ES-I3 (cell line): ENCODE results near the gene TTC17.
"Not testable (repeated sequence)": the region's sequence is repeated elsewhere in the genome, so short reads cannot be mapped to it uniquely, and the experiment has no call there.

ENCODE experiments used
- H3K36me3 ChIP-seq: 2 replicates; pipeline ENCODE4 v1.6.1; 2013; ENCODE audit warnings: mild to moderate bottlenecking, low read length, control low read depth, moderate library complexity; ENCODE audit not compliant: insufficient read depth
- H3K4me1 ChIP-seq: 2 replicates; pipeline ENCODE4 v1.6.1; 2013; ENCODE audit warnings: mild to moderate bottlenecking, control low read depth, low read length; ENCODE audit not compliant: insufficient read depth
- H3K9ac ChIP-seq: 2 replicates; pipeline ENCODE4 v1.6.1; 2013; ENCODE audit warnings: low read depth, mild to moderate bottlenecking, low read length, moderate library complexity
- H3K9me3 ChIP-seq: 2 replicates; pipeline ENCODE4 v1.6.1; 2013; ENCODE audit warnings: mild to moderate bottlenecking, low read length, moderate library complexity; ENCODE audit not compliant: control insufficient read depth, insufficient read depth

The TTC17 gene

DNA sequence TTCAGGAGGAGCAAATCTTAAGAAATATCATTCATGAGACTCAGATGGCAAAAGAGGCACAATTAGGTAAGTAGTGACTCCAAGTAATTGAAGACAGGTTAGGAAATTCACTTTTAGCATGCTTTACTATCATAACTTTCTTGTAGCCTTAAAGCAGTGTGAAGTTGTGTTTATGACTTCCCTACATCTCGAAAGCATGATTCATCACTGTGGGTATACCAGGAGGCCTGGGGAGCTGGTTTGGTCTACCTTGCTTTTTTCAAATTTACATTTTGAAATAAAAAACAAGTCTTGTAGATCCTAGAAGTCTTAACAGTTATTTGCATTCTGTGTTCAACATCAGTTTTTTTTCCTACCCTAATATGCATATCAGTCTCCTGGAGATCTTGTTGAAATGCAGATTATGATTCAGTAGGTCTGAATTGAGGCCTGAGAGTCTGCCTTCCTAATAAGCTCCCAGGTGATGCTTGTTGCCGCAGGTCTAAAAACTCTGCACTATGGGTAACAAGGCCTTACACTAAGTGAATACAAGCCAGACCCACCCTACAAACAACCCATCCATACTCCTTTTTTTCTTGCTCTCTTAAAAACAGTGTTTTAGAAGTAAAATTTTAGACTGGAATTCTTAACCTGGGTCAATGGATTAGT lies 41.4 kb downstream of the TTC17 start:
- Histone ChIP-seq H3K36me3 (peaks cover 3% of the 10 kb centered on the region), H3K9ac (no peak overlapping the region), H3K4me1 (no peaks in the 10 kb centered on the region), H3K9me3 (no peaks in the 10 kb centered on the region)

DNA sequence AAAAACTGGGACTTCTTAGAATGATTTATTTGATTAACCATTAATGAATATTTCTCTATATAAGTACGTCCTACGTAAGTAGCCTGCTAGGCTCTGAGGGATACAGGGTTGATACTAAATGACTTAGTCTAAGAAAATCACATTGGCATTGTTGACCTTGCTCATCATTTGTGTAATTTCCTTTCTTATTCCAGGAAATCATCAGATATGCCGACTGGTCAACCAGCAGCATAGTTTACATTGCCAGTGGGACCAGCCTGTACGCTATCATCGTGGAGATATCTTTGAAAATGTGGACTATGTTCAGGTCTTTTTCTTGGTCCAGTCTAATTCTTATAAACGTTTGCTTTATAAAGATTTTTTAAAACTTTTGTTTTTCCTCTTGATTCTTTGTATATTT lies 42.5 kb downstream of the TTC17 start:
- no peaks in the 10 kb centered on the region for H3K9me3 ChIP-seq
- no peak overlapping the region for H3K9ac ChIP-seq
- H3K36me3 ChIP-seq, result peaks cover 9% of the 10 kb centered on the region
- no peaks in the 10 kb centered on the region for H3K4me1 ChIP-seq

DNA sequence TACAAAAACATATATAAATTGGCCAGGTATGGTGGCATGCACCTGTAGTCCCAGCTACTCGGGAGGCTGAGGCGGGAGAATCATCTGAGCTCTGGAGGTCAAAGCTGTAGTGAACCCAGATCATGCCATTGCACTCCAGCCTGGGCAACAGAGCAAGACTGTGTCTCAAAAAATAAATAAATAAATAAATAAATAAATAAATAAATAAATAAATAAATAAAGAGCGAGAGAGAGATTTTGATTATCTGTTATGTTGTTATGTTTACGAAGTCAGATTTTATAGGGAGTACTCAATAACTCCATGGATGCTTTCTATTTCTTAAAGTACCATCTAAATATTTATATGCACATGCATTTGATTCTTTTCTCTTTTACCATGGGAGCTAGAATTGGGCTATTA lies 43.1 kb downstream of the TTC17 start:
- H3K9ac ChIP-seq, H3K36me3 ChIP-seq, H3K9me3 ChIP-seq, H3K4me1 ChIP-seq: not testable (repeated sequence)

DNA sequence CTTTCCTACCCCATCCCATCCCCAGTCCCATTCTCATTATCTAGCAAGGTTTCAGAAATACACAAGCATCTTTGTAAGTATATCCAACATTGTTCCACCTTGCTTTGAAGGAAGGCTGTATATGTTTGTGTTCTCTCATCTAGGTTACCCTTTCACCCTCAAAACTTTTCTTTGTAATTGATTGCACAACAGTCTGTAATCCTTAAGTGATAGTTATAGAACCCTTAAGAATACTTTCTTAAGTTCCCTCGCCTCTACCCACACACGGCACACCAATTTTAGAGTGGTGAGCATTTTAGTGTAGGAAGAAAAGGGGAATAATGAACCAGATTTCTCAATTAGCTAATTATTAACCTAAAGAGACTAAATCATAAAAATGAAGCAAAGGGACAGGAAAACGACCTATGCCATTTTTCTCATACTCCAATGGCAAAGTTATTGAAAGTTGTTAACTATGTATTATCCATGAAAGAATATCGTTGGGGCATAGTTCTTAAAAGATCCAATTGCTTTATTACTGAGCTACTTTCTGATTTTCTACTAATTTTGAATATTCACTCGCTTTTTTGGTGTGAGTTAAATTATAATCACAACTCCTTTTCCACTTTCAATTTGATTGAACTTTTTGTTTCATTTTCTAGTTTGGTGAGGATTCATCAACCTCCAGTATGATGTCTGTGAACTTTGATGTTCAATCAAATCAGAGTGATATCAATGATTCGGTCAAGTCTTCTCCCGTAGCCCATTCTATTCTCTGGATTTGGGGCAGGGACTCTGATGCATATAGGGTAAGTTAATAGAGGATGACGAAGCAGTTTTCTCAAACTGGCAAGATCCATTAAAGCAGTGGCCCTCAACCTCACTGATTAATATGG lies 44.9 kb downstream of the TTC17 start:
- H3K4me1 ChIP-seq, result no peaks in the 10 kb centered on the region
- peaks cover 9% of the 10 kb centered on the region for H3K36me3 ChIP-seq
- no peaks in the 10 kb centered on the region for H3K9me3 ChIP-seq
- no peak overlapping the region for H3K9ac ChIP-seq

DNA sequence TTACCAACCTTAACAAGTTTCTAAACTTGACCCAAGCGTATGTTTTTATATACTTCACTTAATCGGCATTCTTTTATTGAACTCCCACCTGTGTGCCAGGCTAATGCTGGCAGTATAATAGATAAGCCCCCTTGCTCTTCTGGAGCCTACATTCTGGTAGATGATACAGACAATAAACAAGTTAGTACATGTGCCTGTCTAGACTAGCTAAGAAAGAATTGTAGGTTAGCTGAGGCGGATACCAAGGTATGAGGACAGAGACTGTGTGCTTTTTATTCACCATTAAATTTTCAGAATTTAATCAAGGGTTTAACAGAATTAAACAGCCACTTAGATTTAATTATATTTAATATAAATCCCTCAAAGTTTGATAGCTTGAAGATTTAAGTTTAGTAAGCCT lies 45.7 kb downstream of the TTC17 start:
- Histone ChIP-seq H3K9ac (no peak overlapping the region), H3K4me1 (no peaks in the 10 kb centered on the region), H3K9me3 (no peaks in the 10 kb centered on the region), H3K36me3 (peaks cover 9% of the 10 kb centered on the region)

DNA sequence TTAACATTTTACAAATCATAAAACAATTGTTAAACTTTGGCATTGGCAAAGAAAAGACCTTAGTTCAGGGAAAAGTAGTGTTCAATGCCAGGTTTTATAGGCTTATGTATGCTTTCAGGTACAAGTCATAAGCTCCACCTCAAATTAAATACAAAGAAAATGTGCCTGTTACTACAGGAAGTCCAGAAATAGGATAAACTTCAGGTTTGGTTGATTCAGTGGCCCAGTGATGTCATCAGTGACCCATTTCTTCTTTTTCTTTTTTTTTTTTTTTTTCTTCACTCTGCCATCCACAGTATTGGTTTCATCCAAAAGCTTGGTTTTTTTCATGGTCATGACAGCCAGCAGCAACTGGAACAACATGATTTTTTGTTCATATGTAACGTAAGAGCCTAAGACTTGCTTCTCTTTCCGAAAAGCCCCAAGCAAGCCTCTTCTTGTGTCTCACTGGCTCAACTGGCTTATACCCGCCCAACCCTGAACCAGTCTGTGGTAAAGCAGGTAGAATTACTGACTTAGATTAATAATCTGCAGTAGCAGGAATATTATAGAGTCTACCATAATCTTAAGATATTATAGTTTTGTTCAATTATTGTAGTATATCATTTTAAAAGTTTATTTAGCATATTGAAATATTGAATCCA lies 46.2 kb downstream of the TTC17 start:
- H3K36me3 ChIP-seq, result peaks cover 11% of the 10 kb centered on the region
- no peaks in the 10 kb centered on the region for H3K9me3 ChIP-seq
- H3K9ac ChIP-seq, result no peak overlapping the region
- no peaks in the 10 kb centered on the region for H3K4me1 ChIP-seq

DNA sequence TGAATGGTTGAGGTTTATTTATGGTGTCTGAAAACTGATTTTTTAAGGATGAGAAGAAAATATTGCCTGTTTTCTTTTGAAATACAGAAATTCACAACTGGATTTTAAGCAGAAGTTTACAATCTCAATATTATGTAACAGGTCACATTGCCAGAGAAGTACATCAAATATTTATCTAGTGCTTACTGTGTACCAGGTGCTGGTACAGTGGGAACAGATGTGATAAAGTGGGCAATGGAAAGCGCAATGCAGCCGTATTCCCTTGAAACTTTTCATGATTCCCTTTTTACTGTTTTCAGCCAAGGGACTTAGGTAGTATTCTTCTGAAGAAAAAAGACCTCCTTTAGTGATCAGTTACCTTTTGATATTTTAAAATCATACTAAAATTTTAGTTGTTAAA lies 49.6 kb downstream of the TTC17 start:
- H3K9me3 ChIP-seq, result no peaks in the 10 kb centered on the region
- H3K9ac ChIP-seq, result no peak overlapping the region
- H3K4me1 ChIP-seq, result no peaks in the 10 kb centered on the region
- peaks cover 15% of the 10 kb centered on the region for H3K36me3 ChIP-seq

DNA sequence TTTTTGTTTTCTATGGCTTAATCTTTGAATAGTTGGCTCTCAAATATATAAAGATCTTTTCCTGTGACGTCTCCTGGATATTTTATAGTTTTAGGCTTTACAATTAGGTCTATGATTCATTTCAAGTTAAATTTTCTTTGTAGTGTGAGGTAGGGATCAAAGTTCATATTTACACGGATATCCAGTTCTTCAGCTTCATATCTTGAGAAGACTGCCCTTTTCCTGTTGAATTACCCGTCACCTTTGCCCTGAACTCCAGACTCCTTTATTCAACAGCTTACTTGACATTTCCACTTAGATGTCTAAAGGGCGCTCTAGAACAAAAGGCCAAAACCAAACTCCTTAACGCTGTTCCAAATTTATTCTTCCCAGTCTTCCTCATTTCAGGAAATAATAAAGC lies 51.7 kb downstream of the TTC17 start:
- no peaks in the 10 kb centered on the region for H3K4me1 ChIP-seq

DNA sequence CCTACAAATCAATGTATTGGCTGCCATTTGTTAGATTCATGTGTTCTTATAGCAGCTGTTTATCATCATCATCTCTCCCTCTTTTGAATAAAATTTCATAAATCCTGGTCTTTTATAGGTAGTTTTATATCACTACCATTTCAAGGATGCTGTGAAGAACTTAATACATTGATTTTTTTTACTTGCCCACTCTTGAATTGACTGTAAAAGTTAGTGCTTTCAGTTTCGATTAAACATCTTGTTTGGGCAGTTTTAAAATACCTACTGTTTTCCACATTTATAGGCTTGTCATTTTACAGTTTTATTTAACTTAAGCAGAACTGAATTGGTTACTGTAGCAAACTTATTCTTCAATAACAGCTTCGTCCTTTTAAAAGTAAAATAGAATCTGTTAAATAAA lies 59.5 kb downstream of the TTC17 start:
- Histone ChIP-seq H3K9me3 (no peaks in the 10 kb centered on the region), H3K4me1 (no peaks in the 10 kb centered on the region), H3K36me3 (no peaks in the 10 kb centered on the region), H3K9ac (no peak overlapping the region)

More for the DNA sequence above, 51.7 kb downstream of the TTC17 start:
- Histone ChIP-seq H3K36me3 (peaks cover 14% of the 10 kb centered on the region), H3K9me3 (no peaks in the 10 kb centered on the region), H3K9ac (no peak overlapping the region)

DNA sequence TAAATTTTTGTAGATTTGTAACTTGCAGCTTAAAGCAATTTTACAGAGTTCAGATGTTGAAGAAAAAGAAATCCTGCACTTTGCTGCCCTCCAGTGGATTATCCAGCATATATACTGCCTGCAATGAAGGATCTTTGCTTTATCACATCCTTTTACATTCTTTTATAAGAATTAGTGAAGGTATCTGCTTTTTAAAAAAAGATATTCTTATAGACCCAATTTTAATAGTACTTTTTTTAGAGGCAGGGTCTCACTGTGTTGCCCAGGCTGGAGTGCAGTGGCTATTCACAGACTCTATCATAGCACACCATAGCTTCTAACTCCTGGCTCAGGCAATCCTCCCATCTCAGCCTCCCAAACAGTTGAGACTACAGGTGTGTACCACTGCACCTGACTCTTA lies 60.7 kb downstream of the TTC17 start:
- H3K36me3 ChIP-seq, result no peaks in the 10 kb centered on the region
- H3K9me3 ChIP-seq, result no peaks in the 10 kb centered on the region

DNA sequence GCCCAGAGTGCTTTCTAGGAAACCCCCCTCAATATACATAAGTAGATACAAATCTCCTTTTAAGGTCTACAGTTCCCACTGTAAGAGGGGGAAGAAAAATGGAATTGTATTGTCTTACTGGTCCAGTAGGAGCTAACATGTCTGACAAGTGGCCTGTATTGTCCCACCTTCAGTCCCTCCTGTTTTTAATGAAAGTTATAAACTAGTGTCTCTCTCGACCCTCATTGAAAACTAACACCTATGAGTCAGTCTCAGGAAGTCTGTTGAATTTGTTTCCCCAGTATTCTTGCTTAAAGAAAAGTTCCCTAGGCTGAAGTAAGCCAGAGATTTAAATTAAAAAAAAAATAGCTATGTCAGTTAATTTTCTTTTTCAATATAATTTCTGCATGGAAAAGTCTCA lies 69.3 kb downstream of the TTC17 start:
- Histone ChIP-seq H3K9ac (no peak overlapping the region), H3K36me3 (no peaks in the 10 kb centered on the region; the same call in 1 of the 2 replicates), H3K9me3 (no peaks in the 10 kb centered on the region), H3K4me1 (no peaks in the 10 kb centered on the region)

More for the DNA sequence above, 60.7 kb downstream of the TTC17 start:
- no peaks in the 10 kb centered on the region for H3K4me1 ChIP-seq
- H3K9ac ChIP-seq, result no peak overlapping the region

DNA sequence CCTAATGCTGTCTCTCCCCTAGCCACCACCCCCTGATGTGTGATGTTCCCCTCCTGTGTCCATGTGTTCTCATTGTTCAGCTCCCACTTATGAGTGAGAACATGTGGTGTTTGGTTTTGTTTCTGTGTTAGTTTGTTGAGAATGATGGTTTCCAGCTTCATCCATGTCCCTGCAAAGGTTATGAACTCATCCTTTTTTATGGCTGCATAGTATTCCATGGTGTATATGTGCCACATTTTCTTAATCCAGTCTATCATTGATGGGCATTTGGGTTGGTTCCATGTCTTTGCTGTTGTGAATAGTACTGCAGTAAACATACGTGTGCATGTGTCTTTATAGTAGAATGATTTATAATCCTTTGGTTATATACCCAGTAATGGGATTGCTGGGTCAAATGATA lies 72.2 kb downstream of the TTC17 start:
- not testable (repeated sequence) for H3K36me3 ChIP-seq, H3K9ac ChIP-seq, H3K4me1 ChIP-seq, H3K9me3 ChIP-seq

DNA sequence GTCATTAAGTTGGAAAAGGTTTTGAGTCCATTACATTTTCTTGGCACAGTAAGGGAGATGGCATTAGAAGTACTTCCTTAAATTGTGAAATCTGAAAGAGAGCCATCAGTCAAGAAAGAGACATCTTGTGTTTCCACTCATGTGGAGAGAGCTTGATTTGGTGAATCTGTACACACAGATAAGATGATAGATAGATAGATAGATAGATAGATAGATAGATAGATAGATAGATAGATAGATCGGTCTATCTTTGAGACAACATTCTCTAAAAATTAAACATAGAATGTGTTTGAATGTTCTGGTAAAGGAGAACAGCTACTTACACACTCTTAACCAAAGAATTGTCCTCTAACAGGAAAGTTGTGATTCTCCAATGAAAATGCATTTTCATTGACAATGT lies 76.2 kb downstream of the TTC17 start:
- H3K9me3 ChIP-seq, result no peaks in the 10 kb centered on the region
- H3K36me3 ChIP-seq, result peaks cover 7% of the 10 kb centered on the region; the same call in 1 of the 2 replicates
- no peaks in the 10 kb centered on the region for H3K4me1 ChIP-seq
- no peak overlapping the region for H3K9ac ChIP-seq

DNA sequence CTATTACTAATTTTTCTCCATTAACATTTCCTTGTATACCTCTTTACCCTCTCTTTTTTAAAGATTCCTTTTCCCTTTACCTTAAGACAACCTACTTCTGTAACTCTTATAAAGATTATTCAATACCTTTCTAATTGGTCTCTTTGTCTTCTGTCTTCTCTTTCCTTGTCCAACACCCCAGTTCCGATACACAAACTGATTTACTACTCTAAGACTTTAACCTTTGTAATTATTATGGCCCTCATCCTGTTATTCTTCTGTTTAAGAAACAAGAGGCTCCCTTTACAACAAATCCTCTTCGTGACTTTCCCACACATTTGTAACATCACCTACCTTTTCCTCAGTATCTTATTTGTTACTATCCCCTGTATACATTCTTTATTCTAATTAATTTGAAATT lies 81.8 kb downstream of the TTC17 start:
- Histone ChIP-seq H3K36me3 (peaks cover 14% of the 10 kb centered on the region; the same call in 1 of the 2 replicates), H3K9me3 (no peaks in the 10 kb centered on the region), H3K9ac (no peak overlapping the region), H3K4me1 (no peaks in the 10 kb centered on the region)

DNA sequence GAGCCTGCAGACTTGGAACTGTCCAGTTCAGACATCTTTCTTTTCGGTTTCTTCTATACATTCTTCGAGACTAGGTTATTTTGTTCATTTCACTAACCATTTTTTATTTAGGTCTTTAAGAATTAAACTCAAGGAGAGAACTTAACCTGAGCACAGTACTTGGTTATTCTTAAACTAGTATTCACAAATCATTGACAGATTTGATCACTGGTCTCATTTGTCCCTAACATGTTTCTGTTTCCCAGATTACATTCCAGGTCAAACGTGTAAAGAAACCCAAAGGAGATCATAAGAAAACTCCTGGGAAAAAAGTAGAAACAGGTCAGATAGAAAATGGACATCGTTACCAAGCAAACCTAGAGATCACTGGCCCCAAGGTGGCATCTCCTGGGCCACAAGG lies 85.1 kb downstream of the TTC17 start:
- H3K36me3 ChIP-seq, result peaks cover 15% of the 10 kb centered on the region; the same call in 1 of the 2 replicates
- H3K4me1 ChIP-seq, result no peaks in the 10 kb centered on the region
- H3K9me3 ChIP-seq, result no peaks in the 10 kb centered on the region
- no peak overlapping the region for H3K9ac ChIP-seq
